ENCODE measurements around the gene VILL. TPM values are rescaled to one million over a fixed set of nuclear protein-coding genes. Genes with fewer than 3 reads are reported as not detected.

The VILL gene
- total and polyA plus RNA-seq, 2 of the 8 experiments (the other 6 are each of a cell fraction or from before 2014, with no cell fraction given), result 4.1 to 4.2 TPM

DNA sequence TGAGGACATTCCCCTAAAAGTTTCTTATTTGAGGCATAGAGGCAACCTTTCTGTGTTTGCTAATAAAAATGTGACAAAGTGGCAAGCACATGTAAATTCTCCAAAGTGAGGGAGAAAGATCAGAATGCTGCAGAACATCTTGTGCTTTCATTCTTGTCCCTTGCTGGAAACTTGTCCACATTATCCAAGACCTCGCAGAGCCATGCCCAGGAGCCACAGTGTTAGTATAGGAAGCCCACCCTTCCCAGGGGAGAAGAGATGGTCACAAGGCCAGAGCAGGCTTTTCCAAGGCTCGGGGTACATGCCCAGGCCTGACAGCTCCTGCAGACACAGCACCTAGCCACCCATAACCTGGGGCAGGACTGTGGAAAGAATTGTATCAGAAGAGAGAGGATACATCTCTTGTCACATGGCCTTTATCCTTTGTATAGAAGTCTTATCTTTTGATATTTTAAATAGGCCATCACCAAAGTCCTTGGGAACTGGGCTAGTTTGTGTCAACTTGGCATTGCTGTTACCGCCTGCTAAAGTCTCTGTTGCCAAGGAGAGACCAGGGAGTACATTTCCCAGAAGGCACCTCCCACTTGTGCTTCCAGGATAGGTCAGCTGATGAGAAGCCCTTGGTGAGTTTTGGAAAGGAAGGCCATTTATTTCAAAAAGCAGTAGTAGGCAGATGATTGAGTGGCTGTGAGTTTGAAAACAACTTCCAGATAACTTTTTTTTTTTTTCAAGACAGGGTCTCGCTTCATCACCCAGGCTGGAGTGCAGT, 59.0 kb downstream of the VILL start (continued):
- TF ChIP-seq, protein P1, sequence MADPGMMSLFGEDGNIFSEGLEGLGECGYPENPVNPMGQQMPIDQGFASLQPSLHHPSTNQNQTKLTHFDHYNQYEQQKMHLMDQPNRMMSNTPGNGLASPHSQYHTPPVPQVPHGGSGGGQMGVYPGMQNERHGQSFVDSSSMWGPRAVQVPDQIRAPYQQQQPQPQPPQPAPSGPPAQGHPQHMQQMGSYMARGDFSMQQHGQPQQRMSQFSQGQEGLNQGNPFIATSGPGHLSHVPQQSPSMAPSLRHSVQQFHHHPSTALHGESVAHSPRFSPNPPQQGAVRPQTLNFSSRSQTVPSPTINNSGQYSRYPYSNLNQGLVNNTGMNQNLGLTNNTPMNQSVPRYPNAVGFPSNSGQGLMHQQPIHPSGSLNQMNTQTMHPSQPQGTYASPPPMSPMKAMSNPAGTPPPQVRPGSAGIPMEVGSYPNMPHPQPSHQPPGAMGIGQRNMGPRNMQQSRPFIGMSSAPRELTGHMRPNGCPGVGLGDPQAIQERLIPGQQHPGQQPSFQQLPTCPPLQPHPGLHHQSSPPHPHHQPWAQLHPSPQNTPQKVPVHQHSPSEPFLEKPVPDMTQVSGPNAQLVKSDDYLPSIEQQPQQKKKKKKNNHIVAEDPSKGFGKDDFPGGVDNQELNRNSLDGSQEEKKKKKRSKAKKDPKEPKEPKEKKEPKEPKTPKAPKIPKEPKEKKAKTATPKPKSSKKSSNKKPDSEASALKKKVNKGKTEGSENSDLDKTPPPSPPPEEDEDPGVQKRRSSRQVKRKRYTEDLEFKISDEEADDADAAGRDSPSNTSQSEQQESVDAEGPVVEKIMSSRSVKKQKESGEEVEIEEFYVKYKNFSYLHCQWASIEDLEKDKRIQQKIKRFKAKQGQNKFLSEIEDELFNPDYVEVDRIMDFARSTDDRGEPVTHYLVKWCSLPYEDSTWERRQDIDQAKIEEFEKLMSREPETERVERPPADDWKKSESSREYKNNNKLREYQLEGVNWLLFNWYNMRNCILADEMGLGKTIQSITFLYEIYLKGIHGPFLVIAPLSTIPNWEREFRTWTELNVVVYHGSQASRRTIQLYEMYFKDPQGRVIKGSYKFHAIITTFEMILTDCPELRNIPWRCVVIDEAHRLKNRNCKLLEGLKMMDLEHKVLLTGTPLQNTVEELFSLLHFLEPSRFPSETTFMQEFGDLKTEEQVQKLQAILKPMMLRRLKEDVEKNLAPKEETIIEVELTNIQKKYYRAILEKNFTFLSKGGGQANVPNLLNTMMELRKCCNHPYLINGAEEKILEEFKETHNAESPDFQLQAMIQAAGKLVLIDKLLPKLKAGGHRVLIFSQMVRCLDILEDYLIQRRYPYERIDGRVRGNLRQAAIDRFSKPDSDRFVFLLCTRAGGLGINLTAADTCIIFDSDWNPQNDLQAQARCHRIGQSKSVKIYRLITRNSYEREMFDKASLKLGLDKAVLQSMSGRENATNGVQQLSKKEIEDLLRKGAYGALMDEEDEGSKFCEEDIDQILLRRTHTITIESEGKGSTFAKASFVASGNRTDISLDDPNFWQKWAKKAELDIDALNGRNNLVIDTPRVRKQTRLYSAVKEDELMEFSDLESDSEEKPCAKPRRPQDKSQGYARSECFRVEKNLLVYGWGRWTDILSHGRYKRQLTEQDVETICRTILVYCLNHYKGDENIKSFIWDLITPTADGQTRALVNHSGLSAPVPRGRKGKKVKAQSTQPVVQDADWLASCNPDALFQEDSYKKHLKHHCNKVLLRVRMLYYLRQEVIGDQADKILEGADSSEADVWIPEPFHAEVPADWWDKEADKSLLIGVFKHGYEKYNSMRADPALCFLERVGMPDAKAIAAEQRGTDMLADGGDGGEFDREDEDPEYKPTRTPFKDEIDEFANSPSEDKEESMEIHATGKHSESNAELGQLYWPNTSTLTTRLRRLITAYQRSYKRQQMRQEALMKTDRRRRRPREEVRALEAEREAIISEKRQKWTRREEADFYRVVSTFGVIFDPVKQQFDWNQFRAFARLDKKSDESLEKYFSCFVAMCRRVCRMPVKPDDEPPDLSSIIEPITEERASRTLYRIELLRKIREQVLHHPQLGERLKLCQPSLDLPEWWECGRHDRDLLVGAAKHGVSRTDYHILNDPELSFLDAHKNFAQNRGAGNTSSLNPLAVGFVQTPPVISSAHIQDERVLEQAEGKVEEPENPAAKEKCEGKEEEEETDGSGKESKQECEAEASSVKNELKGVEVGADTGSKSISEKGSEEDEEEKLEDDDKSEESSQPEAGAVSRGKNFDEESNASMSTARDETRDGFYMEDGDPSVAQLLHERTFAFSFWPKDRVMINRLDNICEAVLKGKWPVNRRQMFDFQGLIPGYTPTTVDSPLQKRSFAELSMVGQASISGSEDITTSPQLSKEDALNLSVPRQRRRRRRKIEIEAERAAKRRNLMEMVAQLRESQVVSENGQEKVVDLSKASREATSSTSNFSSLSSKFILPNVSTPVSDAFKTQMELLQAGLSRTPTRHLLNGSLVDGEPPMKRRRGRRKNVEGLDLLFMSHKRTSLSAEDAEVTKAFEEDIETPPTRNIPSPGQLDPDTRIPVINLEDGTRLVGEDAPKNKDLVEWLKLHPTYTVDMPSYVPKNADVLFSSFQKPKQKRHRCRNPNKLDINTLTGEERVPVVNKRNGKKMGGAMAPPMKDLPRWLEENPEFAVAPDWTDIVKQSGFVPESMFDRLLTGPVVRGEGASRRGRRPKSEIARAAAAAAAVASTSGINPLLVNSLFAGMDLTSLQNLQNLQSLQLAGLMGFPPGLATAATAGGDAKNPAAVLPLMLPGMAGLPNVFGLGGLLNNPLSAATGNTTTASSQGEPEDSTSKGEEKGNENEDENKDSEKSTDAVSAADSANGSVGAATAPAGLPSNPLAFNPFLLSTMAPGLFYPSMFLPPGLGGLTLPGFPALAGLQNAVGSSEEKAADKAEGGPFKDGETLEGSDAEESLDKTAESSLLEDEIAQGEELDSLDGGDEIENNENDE (IDR thresholded peaks at IDR 0.05; ENCODE audit: insufficient replicate concordance, low read length), result no peak
- TF ChIP-seq CHD2 (IDR thresholded peaks at IDR 0.05; ENCODE audit: low read length) (no peak), TCF12 (IDR thresholded peaks at IDR 0.05; ENCODE audit: low read depth, low read length) (no peak), MAFK (IDR thresholded peaks at IDR 0.05; ENCODE audit: low read depth, low read length) (no peak), GABPA (IDR thresholded peaks at IDR 0.05; ENCODE audit: borderline replicate concordance, insufficient read depth, low read length) (no peak), ZNF274 (IDR thresholded peaks at IDR 0.05; ENCODE audit: borderline replicate concordance, extremely low read depth, low read length) (no peak)
- TF ChIP-seq, protein P2, sequence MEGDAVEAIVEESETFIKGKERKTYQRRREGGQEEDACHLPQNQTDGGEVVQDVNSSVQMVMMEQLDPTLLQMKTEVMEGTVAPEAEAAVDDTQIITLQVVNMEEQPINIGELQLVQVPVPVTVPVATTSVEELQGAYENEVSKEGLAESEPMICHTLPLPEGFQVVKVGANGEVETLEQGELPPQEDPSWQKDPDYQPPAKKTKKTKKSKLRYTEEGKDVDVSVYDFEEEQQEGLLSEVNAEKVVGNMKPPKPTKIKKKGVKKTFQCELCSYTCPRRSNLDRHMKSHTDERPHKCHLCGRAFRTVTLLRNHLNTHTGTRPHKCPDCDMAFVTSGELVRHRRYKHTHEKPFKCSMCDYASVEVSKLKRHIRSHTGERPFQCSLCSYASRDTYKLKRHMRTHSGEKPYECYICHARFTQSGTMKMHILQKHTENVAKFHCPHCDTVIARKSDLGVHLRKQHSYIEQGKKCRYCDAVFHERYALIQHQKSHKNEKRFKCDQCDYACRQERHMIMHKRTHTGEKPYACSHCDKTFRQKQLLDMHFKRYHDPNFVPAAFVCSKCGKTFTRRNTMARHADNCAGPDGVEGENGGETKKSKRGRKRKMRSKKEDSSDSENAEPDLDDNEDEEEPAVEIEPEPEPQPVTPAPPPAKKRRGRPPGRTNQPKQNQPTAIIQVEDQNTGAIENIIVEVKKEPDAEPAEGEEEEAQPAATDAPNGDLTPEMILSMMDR (IDR thresholded peaks at IDR 0.05; ENCODE audit: control extremely low read depth in 1 of 3, insufficient read depth in 1 of 3, low read depth in 1 of 3, low read length in 3 of 3), result no peak
